SK-N-SH (cell line): ENCODE measurements around the gene RRN3.
"Not testable (repeated sequence)": the region's sequence is repeated elsewhere in the genome, so short reads cannot be mapped to it uniquely, and the experiment has no call there.

Experiments used
- CTCF ChIP-seq: fragments of 200-600 bp; sonication (generic); IDR thresholded peaks from 2 replicates; pipeline ENCODE4 v1.6.1; 2017; ENCODE audit warnings: antibody characterized with exemption, mild to moderate bottlenecking, moderate library complexity
- ELF1 ChIP-seq: IDR thresholded peaks from 2 replicates; pipeline ENCODE4 v1.4.0; 2012
- FOXJ3 ChIP-seq: sonication (generic); formaldehyde crosslinking; IDR thresholded peaks from 2 replicates; pipeline ENCODE4 v1.5.1; 2020; ENCODE audit warnings: mild to moderate bottlenecking, missing genetic modification reagents
- RAD21 ChIP-seq: IDR thresholded peaks from 2 replicates; pipeline ENCODE4 v1.6.1; 2012; ENCODE audit warnings: mild to moderate bottlenecking, low read length
- RXRA ChIP-seq: IDR thresholded peaks from 2 replicates; pipeline ENCODE4 v1.4.0; 2012; ENCODE audit warnings: low read depth, mild to moderate bottlenecking, borderline replicate concordance
- SIN3A ChIP-seq: IDR thresholded peaks from 2 replicates; pipeline ENCODE4 v1.6.1; 2012; ENCODE audit warnings: low read depth, mild to moderate bottlenecking, low read length, moderate library complexity, borderline replicate concordance
- SMC3 ChIP-seq: IDR thresholded peaks from 2 replicates; pipeline ENCODE4 v1.6.1; 2012; ENCODE audit warnings: low read depth, low read length, improper control_type of control experiment
- YY1 ChIP-seq: IDR thresholded peaks from 2 replicates; pipeline ENCODE4 v1.4.0; 2012; ENCODE audit warnings: low read depth, mild to moderate bottlenecking

- TF ChIP-seq RXRA; RAD21; YY1; FOXJ3 (CRISPR knock-in tag); SMC3; ELF1; SIN3A; CTCF: not testable (repeated sequence)
These were observed 49.6 kb upstream of the RRN3 start for GRCh38 chr16:15143601-15144091.
